ENCODE measurements around the gene STOX1. TPM values are rescaled to one million over a fixed set of nuclear protein-coding genes. Genes with fewer than 3 reads are reported as not detected.

STOX1 gene
- total and polyA plus RNA-seq, 2 of the 13 experiments (the other 11 are each of a cell fraction or from before 2014, with no cell fraction given): 2.5 to 6.0 TPM

- POLR2A ChIA-PET: interaction anchor here (0.6 to 3.1 kb wide), 18 partner anchors 10 to 529 kb away, joined by 3 to 31 read pairs (median 4); partner anchors contain the start of genes CCAR1, DDX21 and STOX1
- H3K9me3 ChIP-seq (ENCODE audit: low read length): no peaks in the 10 kb centered on the region
- peaks cover 16% of the 10 kb centered on the region for H3K79me2 ChIP-seq (ENCODE audit: insufficient read depth, low read length)
- intact Hi-C loops (cut with micrococcal nuclease; ENCODE audit: unreplicated experiment) (loop anchor here (1.0 kb wide), 1 partner anchor 55 kb away; no protein-coding TSS in a partner anchor), in situ Hi-C loops (cut with HindIII; ENCODE audit: extremely low pct_ligation_motif_present, low pct_unique_long_range_greater_than_20kb) (loop anchor here (5.0 kb wide), 1 partner anchor 108 kb away; no protein-coding TSS in a partner anchor)
- H4K20me1 ChIP-seq (ENCODE audit: insufficient read depth, low read length): no peaks in the 10 kb centered on the region
- DNase-seq (ENCODE audit: low spot score) (no peak), FAIRE-seq (peak; percentile 54), ATAC-seq (peak; percentile 79)
- H3K4me3 ChIP-seq (replicated peaks in 1 of 3; ENCODE audit: insufficient read depth in 1 of 3, low read depth in 2 of 3, low read length in 3 of 3): peak overlapping the region; percentile 60 to 89 (median 64); a peak in 5 of 6 replicates
- H3K4me1 ChIP-seq (ENCODE audit: insufficient read depth, low read length): peaks cover 46% of the 10 kb centered on the region
- H3K27me3 ChIP-seq (ENCODE audit: control insufficient read depth in 1 of 2, insufficient read depth in 2 of 2, low read length in 2 of 2): no peaks in the 10 kb centered on the region; a peak in 1 of 5 replicates
- peak overlapping the region; percentile 88 for H3K9ac ChIP-seq (ENCODE audit: insufficient read depth, low read depth, low read length)
- WGBS (ENCODE audit: low lambda C conversion rate): 8% methylated on average over 13 of the region's 40 CpGs
- peak overlapping the region; percentile 74 for H3K4me2 ChIP-seq (ENCODE audit: low read depth, low read length)
- peak overlapping the region; percentile 52 for H2AFZ ChIP-seq (ENCODE audit: low read length)
- peak overlapping the region; percentile 93 for H3K27ac ChIP-seq (ENCODE audit: extremely low read length, insufficient read depth, low read length)
- no peaks in the 10 kb centered on the region for H3K36me3 ChIP-seq (replicated peaks in 1 of 2; ENCODE audit: control insufficient read depth in 1 of 2, insufficient read depth in 2 of 2, low read length in 2 of 2)
- BruUV-seq (replicated peaks): TSS peak; percentile 96
- CTCF ChIA-PET (ENCODE audit: low intra/inter-chr PET ratio, low total read pairs): no interaction called here
- peak; percentile 67 to 80; a peak in 3 of 4 replicates for TF ChIP-seq POLR2A (IDR thresholded peaks at IDR 0.05; ENCODE audit: insufficient read depth in 1 of 2, low read depth in 2 of 2, low read length in 2 of 2)
- peak; percentile 80; the same call in 1 of the 2 replicates for TF ChIP-seq NFKBIZ (CRISPR knock-in tag; IDR thresholded peaks at IDR 0.05)
- TF ChIP-seq NFIC (IDR thresholded peaks at IDR 0.05; ENCODE audit: low read length): no peak
- TF ChIP-seq MEF2D (CRISPR knock-in tag; IDR thresholded peaks at IDR 0.05): no peak; the same call in 1 of the 2 replicates
- no peak for TF ChIP-seq ZNF12 (CRISPR knock-in tag; IDR thresholded peaks at IDR 0.05)
- TF ChIP-seq ZNF136 (CRISPR knock-in tag; IDR thresholded peaks at IDR 0.05; ENCODE audit: low read depth): no peak
- TF ChIP-seq ZNF260 (CRISPR knock-in tag; IDR thresholded peaks at IDR 0.05; ENCODE audit: borderline replicate concordance, low read depth): no peak
- TF ChIP-seq ZNF276 (CRISPR knock-in tag; IDR thresholded peaks at IDR 0.05; ENCODE audit: low read depth): peak; percentile 39; the same call in 1 of the 2 replicates
- TF ChIP-seq ZNF7 (CRISPR knock-in tag; IDR thresholded peaks at IDR 0.05): 0 out of 2 replicates have a peak, but pooled peaks have one; percentile 35
- TF ChIP-seq MEIS1 (CRISPR knock-in tag; IDR thresholded peaks at IDR 0.05; ENCODE audit: borderline replicate concordance): peak; percentile 21; the same call in 1 of the 2 replicates
- TF ChIP-seq ZBTB37 (CRISPR knock-in tag; IDR thresholded peaks at IDR 0.05): no peak
- TF ChIP-seq KDM6A (CRISPR knock-in tag; IDR thresholded peaks at IDR 0.05; ENCODE audit: low read depth): 0 out of 2 replicates have a peak, but pooled peaks have one; percentile 26
- peak; percentile 93 for TF ChIP-seq MAX (IDR thresholded peaks at IDR 0.05)
- TF ChIP-seq MAF1 (CRISPR knock-in tag; IDR thresholded peaks at IDR 0.05; ENCODE audit: borderline replicate concordance): peak; percentile 37; the same call in 1 of the 2 replicates
- peak; percentile 68 for TF ChIP-seq ZNF782 (CRISPR knock-in tag; IDR thresholded peaks at IDR 0.05; ENCODE audit: borderline replicate concordance)
- 0 out of 2 replicates have a peak, but pooled peaks have one; percentile 69 for TF ChIP-seq ZNF563 (CRISPR knock-in tag; IDR thresholded peaks at IDR 0.05)
- TF ChIP-seq GMEB1 (CRISPR knock-in tag; IDR thresholded peaks at IDR 0.05; ENCODE audit: borderline replicate concordance): no peak
- TF ChIP-seq FIP1L1 (IDR thresholded peaks at IDR 0.05; ENCODE audit: borderline replicate concordance, insufficient read depth, low read depth, low read length): no peak
- no peak for TF ChIP-seq HDAC6 (IDR thresholded peaks at IDR 0.05; ENCODE audit: low read depth, low read length)
- no peak for TF ChIP-seq ZKSCAN1 (IDR thresholded peaks at IDR 0.05; ENCODE audit: low read length)
Observed at GRCh38 chr10:68900427-68901104, 73.2 kb downstream of the STOX1 start.
